Ishikawa (cell line): ENCODE results near the gene SPNS1.
A peak's percentile ranks its signal among the peaks of the same experiment; 100 is the strongest.

ENCODE experiments used
- EP300 ChIP-seq: IDR thresholded peaks from 2 replicates; pipeline ENCODE4 v1.6.1; 2012; ENCODE audit warnings: borderline replicate concordance
- MAX ChIP-seq: IDR thresholded peaks from 2 replicates; pipeline ENCODE4 v1.6.1; 2012
- NFIC ChIP-seq: IDR thresholded peaks from 2 replicates; pipeline ENCODE4 v1.6.1; 2012
- RAD21 ChIP-seq: IDR thresholded peaks from 2 replicates; pipeline ENCODE4 v1.6.1; 2012; ENCODE audit warnings: low read depth
- REST ChIP-seq: IDR thresholded peaks from 2 replicates; pipeline ENCODE4 v1.6.1; 2012; ENCODE audit warnings: low read depth, mild to moderate bottlenecking
- TAF1 ChIP-seq: IDR thresholded peaks from 2 replicates; pipeline ENCODE4 v1.6.1; 2012; ENCODE audit warnings: low read depth, mild to moderate bottlenecking
- TCF12 ChIP-seq: IDR thresholded peaks from 2 replicates; pipeline ENCODE4 v1.6.1; 2012; ENCODE audit warnings: low read depth
- TEAD4 ChIP-seq: IDR thresholded peaks from 2 replicates; pipeline ENCODE4 v1.6.1; 2012
- USF1 ChIP-seq: IDR thresholded peaks from 2 replicates; pipeline ENCODE4 v1.6.1; 2012

GRCh38 chr16:28925386-28926228 is 49.0 kb upstream of the SPNS1 start:
- TF ChIP-seq RAD21: no peak
- no peak for TF ChIP-seq TCF12
- no peak for TF ChIP-seq MAX
- no peak for TF ChIP-seq NFIC
- peak; percentile 53; the same call in 1 of the 2 replicates for TF ChIP-seq TAF1
- TF ChIP-seq USF1: no peak
- TF ChIP-seq TEAD4: no peak; the same call in 1 of the 2 replicates
- no peak for TF ChIP-seq EP300
- TF ChIP-seq REST: no peak
